Dermis microvascular lymphatic vessel endothelial cell (primary cell): ENCODE data around the gene UFSP1. TPM values are rescaled to one million over a fixed set of nuclear protein-coding genes. Genes with fewer than 3 reads are reported as not detected.
"Not testable (repeated sequence)": the region's sequence is repeated elsewhere in the genome, so short reads cannot be mapped to it uniquely, and the experiment has no call there.

Experiments
- DNase-seq, 2 donors: peaks; one replicate each; pipeline versions ENCODE4 v3.0.0 to v3.0.0-alpha.2; 2010; ENCODE audit warnings: low read depth in 2 of 2
- total RNA-seq: library from RNA; depleted of rRNA; stranded (reverse); fragments of >200 nt; gene quantifications from 2 replicates; pipeline ENCODE4 v1.2.1, GENCODE V29; 2014

UFSP1 gene
- 1.3 and 2.0 TPM in 2 replicates for total RNA-seq

DNA sequence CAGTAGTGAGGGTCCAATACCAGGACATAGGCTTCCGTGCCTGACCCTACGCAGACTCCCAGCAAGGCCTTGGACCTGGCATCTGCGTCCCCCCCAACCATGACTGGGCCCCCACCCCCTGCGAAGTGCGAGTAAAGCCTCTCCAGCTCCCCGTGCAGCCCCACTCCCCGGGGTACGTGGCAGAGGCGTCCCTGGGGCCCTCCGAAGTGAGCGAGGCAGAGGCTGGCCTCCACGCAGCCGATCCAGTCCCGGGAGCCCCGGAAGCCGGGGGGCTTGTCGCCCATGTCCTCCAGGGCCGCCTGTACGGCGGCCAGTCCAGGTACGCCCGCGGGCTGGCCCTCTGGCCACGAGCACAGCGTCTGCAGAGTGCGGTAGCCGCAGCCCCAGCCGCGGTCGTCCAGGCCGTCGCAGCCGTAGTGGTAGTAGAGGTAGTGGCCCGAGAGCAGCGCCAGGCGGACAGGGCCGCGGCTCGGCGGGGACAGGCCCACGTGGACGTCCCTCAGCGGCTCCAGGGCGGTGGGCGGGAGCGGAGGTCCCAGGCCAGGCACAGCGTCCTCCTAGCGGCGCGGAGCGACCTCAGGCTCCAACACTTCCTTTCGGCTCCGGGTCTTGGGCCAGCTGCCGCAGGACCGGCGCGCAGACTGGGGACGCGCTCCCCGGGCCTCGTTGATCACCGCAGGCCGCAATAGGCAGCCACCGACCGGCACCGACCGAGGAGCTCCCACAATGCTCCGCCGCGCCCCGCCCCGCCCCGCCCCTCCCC lies at the start of gene UFSP1:
Gene UFSP1 (minus strand): TSS at position 728 of the 763 bp plus-strand sequence. CDS start 444 bp downstream, at position 284.
- DNase-seq, result no peak

DNA sequence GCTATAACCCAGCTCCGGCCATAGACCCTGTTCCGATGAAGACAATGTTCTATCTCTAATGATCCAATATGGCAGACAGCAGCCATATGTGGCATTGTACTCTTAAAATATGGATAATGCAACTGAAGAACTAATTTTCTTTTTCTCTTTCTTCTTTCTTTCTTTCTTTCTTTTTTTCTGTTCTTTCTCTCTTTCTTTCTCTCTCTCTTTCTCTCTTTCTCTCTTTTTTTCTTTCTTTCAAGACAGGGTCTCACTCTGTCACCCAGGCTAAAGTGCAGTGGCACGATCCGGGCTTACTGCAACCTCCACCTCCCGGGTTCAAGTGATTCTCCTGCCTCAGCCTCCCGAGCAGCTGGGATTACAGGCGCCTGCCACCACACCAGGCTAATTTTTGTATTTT lies 46.7 kb upstream of the UFSP1 start:
- DNase-seq, result not testable (repeated sequence)

DNA sequence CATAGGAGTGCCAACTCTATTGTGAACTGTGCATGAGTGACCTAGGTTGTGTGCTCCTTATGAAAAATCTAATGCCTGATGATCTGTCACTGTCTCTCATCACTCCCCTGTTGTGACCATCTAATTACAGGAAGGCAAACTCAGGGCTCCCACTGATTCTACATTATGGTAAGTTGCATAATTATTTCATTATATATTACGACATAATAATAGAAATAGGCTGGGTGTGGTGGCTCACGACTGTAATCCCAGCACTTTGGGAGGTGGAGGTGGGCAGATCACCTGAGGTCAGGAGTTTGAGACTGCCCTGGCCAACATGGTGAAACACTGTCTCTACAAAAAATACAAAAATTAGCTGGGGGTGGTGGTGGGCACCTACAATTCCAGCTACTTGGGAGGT lies 45.9 kb upstream of the UFSP1 start:
- not testable (repeated sequence) for DNase-seq

DNA sequence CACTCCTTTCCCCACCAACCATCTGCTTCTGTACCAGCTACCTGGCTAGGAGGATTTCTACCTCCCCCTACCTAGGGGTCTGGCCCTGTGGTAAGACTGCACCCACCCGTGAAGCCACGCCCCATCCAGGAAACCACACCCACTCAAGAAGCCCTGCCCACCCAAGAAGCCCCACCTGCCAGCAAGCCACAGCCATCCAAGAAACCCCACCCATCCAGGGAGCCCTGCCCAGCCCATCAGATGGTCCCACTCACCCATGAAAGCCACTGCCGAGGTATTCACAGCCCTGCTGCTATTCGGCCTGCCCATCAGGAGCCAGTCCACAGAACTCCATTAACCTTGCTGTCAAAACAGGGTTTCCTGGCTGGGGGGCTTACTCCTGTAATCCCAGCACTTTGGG lies 44.2 kb upstream of the UFSP1 start:
- DNase-seq, result no peak

DNA sequence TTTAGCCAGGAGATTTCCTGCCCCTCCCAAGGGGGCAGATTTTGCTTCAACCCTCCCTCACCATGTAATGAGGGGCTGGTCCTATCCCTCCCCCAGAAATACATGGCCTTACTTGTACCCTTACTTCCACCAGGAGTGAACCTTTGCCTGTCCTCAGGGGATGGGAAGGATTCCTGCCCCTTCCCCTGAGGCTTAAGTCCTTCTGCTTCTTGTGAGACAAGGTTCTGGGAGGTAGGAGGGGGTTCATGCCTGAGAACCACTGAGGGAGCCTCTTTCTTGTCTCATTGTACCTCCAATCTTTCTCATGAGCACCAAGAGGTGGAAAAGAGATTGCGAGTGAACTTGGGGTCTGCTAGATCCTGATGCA lies 40.3 kb upstream of the UFSP1 start:
- no peak for DNase-seq

DNA sequence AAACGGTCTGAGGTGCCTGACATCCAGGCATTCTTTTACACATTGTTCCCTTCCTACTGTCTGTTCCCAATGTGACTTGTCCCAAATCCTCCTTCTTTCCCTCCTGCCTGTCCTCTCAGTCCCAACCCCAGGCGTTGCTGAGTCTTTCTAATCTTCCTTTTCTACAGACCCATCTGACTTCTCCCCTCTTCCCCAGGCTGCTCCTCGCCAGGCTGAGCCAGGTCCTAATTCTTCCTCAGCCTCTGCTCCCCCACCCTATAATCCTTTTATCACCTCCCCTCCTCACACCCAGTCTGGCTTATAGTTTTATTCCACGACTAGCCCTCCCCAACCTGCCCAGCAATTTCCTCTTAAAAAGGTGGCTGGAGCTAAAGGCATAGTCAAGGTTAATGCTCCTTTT lies 34.1 kb upstream of the UFSP1 start:
- DNase-seq, result not testable (repeated sequence)

DNA sequence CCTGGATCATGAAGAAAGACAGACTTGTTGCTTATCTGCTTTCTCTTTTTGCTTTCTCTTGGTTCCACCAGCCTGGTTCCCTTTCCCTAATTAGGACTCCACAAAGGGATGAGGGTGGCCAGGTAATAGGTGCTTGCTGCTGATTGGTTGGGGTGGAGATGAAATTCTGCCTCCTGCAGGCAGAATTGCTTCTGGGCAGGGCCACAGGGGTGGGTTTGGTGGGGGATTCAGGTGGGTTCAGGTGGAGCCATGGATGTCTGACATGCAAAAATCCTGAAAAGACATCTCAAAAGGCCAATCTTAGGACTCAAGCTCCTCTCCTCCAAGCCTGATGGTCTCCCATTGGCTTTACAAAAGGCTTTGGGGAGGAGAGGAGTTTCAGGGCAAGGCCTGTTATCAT lies 31.5 kb upstream of the UFSP1 start:
- no peak for DNase-seq

DNA sequence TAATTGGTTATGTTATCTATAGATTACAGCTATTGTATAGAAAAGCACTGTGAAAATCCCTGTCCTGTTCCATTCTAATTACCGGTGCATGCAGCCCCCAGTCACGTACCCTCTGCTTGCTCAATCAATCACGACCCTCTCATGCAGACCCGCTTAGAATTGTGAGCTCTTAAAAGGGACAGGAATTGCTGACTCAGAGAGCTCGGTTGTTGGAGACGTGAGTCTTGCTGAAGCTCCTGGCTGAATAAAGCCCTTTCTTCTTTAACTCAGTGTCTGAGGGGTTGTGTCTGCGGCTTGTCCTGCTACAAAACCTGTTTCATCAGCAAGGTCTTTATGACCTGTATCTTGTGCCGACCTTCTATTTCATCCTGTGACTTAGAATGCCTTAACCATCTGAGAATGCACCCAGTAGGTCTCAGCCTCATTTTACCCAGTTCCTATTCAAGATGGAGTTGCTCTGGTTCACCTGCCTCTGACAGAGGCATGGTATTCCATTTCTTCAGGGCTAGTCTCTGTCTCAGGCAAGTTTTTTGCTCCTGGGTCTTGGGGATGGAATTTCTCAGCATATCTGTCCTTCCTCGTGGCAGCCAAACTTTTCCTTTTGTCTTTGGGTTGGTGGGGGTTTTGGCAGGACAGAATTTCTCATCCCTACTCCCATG lies 30.4 kb upstream of the UFSP1 start:
- DNase-seq, result not testable (repeated sequence)

DNA sequence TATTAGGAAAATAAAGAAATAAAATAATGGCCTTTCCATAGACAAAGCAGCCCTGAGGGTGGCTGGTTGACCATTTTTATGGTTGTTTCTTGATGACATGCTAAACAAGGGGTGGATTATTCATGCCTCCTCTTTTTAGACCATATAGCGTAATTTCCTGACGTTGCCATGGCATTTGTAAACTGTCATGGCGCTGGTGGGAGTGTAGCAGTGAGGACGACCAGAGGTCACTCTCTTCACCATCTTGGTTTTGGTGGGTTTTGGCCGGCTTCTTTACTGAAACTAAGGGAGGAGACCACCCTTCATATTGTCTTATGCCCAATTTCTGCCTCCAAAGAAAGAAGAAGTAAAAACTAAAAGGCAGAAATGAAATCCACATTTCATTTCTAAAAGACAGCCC lies 29.8 kb upstream of the UFSP1 start:
- not testable (repeated sequence) for DNase-seq

DNA sequence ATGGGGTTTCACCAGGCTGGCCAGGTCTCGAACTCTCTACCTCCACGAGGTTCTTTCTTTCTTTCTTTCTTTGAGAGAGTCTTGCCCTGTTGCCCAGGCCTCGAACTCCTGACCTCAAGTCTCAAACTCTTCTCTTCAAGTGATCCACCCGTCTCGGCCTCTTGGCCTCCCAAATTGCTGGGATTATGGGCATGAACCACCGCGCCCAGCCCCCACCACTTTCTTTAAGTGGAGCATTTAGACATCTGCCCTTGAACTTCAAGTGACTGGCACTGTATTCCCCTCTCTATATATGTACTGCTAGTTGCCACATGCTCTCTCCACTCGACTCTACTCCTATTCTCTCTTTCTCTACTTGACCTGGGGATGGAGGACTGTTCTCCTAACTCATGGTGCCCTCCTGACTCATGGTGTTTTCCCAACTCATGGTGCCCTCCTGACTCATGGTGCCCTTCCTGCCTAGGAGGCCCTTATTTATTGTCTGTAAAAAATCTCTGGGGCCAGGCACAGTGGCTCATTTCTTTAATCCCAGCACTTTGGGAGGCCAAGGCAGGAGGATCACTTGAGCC lies 25.4 kb upstream of the UFSP1 start:
- no peak for DNase-seq

DNA sequence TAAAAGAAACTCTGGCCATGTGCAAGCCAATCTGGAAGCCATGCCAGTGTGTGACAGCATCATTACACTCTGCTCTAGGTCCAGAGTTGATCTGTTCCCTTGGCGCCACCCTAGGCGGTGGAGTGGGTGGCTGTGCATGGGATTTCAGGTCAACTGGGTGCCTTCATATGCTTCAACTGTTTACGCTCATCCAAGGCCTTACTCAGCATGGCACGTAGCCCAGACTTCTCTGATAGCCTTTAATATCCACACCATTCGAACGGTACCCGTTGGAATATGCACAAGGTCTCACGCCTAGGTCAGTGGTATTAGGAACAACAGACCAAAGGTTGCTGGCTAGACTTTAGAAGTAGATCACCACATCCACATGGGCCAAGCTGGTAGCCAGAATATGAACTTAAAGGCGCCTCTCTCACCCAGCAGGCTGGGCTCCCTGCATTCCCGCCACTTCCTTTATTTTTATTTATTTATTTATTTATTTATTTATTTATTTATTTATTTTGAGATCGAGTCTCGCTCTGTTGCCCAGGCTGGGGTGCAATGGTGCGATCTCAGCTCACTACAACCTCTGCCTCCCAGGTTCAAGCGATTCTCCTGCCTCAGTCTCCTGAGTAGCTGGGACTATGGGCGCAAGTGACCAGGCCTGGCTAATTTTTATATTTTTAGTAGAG lies 24.8 kb upstream of the UFSP1 start:
- no peak for DNase-seq

DNA sequence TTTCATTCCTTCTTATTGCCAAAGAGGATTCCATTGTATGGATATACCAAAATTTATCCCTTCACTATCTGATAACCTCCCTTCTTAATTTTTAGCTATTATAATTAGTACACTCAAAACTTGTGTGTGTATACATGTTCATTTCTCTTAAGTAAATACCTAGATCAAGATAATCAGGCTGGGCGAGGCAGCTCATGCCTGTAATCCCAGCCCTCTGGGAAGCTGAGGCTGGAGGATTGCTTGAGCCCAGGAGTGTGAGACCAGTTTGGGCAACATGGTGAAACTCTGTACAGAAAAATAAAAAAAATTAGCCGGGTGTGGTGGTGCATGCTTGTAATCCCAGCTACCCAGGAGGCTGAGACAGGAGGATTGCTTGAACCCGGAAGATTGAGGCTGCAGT lies 22.0 kb upstream of the UFSP1 start:
- DNase-seq, result no peak

DNA sequence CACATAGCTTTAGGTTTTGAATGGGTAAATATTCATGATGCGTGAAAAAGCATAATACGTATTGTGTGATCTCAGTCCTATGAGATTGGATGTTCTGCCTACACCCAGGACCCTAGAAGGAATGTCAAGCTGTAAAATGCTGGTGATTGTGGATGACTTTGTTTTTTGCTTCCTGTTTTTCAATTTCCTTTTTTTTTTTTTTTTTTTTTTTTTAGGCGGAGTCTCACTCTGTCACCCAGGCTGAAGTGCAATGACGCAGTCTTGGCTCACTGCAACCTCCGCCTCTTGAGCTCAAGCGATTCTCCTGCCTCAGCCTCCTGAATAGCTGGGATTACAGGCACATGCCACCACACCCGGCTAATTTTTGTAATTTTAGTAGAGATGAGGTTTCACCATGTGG lies 20.9 kb upstream of the UFSP1 start:
- DNase-seq, result not testable (repeated sequence)

DNA sequence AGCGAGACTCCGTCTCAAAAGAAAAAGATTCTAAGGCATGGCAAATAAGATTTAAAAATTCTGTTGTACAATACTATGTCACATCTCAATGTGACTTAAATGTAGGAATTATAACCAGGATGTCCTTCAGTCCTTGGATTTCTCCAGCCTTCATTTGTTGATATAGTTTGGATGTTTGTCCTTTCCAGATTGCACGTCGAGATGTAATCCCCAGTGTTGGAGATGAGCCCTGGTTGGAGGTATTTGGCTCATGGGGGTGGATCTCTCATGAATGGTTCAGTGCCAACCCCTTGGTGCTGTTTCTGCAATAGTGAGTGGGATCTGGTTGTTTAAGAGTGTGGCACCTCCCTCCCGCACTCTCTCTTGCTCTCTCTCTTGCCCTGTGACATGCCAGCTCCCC lies 19.0 kb upstream of the UFSP1 start:
- no peak for DNase-seq

DNA sequence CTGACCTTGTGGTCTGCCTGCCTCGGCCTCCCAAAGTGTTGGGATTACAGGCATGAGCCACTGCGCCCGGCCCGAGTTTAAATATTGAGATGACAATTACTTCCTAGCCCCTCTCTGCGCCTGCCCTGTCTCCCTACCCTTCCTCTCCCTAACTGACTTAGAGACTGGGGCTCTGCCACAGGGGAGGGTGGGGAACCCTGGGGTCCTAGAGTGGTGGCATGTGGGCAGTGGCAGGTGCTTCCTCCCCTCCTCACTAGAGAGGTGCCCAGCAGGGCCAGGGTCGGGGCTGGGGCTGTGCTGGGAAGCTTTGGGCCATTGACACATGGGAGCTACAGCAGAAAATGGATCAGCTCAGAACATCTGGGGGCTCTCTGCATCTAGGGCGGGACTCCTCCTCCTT lies 13.1 kb upstream of the UFSP1 start:
- no peak for DNase-seq

DNA sequence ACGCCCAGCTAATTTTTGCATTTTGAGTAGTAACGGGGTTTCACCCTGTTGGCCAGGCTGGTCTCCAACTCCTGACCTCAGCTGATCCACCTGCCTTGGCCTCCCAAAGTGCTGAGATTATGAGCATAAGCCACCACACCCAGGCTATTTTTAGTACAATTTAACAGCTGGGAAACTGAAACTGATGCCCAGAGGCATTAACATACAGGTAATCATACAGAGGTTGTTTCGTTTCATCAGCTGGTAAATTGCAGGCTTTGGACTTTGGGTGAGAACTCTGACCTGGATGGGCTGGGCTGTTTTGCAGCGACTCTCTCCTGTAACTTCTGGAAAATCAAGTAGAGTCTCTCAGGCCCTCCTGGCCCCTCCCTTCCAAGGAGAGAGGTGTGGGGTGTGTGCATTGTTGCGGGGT lies 12.4 kb upstream of the UFSP1 start:
- no peak for DNase-seq

DNA sequence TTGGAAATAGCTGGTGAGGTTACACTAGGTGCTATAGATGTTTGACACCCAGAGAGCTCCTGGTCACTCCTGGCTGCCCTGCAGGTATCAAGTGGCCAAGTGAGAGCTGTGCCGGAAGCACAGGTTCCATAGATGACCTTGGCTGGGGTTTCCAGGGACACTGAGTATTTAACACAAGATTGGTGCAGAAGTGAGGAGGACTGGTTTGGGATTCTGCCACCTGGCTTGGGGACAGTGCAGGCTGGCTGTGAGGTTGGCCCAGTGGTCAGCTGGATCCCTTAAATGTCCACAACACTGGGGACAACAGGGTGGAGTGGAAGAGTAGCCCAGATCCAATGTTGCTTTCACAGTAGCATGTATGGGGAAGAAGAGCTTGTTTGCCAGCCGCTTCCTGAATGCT lies 11.5 kb upstream of the UFSP1 start:
- DNase-seq, result no peak

DNA sequence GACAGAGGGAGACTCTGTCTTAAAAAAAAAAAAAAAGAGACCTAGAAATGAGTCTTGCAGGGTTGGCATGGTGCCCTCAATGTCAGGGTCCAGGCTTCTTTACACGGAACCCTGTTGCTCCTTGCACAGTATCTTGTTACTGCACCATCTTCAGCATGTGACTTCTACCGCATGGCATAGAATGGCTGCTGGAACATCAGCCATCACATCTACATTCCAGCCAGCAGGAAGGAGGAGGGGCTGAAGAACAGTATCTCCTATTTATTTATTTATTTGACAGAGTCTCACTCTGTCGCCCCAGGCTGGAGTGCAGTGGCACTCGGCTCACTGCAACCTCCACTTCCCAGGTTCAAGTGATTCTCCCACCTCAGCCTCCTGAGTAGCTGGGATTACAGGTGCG lies 9.9 kb upstream of the UFSP1 start:
- no peak for DNase-seq

DNA sequence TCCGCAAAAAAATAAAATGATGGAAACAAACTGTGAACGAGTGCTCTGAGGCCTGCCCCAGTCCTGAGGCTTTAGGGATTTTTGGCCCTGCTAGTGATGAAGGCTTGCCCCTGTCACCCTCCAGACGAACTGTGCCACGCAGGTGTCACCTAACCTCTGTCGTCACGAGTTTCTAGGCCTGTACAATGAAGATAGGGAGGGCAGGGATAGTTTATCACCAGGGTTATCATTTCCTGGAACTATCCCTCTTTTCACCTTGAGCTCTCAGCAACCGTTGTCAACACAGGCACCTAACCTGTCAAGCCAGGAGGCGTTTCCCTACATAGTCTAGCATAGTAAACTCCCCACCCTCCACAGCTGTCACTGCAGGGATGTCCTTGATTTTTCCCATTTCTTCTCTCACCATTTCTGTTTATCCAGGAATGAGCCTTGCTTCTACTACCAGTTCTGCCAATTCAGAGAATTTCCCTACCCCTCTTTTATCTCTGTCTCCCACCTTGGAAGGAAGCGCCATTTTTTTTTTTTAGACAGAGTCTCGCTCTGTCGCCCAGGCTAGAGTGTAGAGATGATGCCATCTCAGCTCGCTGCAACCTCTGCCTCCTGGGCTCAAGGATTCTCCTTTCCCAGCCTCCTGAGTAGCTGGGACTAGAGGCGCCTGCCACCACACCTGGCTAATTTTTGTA lies 8.4 kb upstream of the UFSP1 start:
- DNase-seq, result no peak

DNA sequence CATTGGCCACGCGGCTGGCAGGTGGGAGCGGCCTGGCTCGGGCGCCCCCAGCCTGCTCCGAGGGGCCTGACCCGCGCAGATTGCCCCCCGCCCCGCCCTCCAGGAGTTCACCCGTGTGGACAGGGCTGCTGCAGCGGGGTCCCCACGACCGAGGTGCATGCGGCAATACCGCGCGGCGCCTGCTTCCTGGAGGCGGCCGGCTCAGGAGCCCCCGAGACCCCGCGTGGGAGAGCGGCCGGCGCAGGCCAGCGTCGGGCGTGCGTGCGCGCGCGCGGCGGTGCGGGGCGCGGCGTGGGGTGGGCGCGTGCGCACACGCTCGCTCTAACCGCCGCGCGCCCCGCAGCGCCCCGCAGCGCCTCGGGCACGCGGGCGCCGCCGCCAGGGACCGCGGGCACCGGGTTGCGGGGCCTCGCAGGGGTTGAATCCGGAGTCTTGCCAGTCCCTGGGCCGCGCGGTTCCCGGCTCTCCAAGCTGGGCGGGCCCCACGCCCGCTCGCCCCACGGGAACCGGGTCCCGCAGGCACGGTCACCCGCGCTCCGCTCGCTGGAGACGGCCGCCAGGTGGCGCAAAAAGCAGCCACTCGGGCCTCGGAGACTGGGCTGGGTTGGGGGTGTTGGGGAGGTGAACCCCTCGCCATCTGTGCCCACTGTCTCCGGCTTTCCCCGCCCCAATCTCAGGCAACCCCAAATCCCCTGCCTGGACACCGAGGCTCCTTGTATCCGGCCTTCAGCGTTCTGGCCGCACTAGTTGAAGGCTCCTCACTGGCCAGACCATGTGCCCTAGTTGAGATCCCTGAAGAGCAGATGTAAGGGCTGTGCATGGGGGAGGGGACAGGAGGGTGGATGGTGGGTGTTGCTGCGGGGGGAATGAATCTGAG lies 7.5 kb upstream of the UFSP1 start:
- DNase-seq, result no peak
